Measurements from ENCODE around the gene PCK1.

DNA sequence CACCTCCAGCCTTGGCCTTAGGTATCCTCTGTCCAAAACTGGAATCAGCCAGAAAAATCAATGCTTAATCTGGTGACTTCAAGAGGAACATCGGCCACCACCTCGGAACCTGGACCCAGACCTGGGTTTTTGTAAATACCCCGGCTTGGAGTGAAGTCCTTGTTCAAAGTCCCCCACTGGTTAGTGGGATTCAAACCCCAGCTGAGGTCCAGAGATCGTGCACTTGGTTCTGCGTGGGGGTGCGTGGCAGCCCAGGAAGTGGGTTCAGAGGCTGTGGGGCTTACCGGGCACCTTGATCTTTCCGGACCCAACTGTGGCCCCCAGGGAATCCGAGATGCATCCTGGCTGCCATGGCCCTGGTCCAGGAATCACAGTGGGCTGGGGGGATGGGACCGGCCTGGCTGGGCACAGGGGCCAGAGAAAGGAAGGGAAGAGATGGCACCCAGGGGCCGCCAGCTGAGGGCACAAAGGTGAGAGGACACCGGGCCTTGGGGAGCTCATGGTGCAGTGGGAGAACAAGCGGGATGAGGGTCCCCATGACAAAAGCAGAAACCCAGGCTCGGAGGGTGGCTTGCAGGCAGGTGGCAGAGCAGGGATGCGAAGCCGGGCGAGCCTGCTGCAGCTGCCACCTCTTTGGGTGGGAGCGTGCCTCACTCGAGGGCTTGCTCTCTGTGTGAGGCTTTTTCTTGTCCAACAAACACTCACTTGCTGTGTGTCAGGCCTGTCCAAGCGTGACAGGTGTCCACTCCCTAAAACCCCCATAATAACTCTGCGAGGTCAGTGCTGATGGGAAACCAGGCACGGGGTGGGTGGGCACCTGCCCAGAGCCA lies 31.6 kb downstream of the PCK1 start:
- TF ChIP-seq, protein P1, sequence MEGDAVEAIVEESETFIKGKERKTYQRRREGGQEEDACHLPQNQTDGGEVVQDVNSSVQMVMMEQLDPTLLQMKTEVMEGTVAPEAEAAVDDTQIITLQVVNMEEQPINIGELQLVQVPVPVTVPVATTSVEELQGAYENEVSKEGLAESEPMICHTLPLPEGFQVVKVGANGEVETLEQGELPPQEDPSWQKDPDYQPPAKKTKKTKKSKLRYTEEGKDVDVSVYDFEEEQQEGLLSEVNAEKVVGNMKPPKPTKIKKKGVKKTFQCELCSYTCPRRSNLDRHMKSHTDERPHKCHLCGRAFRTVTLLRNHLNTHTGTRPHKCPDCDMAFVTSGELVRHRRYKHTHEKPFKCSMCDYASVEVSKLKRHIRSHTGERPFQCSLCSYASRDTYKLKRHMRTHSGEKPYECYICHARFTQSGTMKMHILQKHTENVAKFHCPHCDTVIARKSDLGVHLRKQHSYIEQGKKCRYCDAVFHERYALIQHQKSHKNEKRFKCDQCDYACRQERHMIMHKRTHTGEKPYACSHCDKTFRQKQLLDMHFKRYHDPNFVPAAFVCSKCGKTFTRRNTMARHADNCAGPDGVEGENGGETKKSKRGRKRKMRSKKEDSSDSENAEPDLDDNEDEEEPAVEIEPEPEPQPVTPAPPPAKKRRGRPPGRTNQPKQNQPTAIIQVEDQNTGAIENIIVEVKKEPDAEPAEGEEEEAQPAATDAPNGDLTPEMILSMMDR (IDR thresholded peaks at IDR 0.05): no peak
- TF ChIP-seq EP300 (IDR thresholded peaks at IDR 0.05): no peak

All from ovary (tissue), 3 donors.